GM04503 (cell line): ENCODE results near the gene MX2.
"Not testable (repeated sequence)": the region's sequence is repeated elsewhere in the genome, so short reads cannot be mapped to it uniquely, and the experiment has no call there.

Experiments used
- DNase-seq: peaks from one replicate; pipeline ENCODE4 v3.0.0-alpha.2; 2012; ENCODE audit warnings: low read depth

The MX2 gene, protein sequence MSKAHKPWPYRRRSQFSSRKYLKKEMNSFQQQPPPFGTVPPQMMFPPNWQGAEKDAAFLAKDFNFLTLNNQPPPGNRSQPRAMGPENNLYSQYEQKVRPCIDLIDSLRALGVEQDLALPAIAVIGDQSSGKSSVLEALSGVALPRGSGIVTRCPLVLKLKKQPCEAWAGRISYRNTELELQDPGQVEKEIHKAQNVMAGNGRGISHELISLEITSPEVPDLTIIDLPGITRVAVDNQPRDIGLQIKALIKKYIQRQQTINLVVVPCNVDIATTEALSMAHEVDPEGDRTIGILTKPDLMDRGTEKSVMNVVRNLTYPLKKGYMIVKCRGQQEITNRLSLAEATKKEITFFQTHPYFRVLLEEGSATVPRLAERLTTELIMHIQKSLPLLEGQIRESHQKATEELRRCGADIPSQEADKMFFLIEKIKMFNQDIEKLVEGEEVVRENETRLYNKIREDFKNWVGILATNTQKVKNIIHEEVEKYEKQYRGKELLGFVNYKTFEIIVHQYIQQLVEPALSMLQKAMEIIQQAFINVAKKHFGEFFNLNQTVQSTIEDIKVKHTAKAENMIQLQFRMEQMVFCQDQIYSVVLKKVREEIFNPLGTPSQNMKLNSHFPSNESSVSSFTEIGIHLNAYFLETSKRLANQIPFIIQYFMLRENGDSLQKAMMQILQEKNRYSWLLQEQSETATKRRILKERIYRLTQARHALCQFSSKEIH

DNA sequence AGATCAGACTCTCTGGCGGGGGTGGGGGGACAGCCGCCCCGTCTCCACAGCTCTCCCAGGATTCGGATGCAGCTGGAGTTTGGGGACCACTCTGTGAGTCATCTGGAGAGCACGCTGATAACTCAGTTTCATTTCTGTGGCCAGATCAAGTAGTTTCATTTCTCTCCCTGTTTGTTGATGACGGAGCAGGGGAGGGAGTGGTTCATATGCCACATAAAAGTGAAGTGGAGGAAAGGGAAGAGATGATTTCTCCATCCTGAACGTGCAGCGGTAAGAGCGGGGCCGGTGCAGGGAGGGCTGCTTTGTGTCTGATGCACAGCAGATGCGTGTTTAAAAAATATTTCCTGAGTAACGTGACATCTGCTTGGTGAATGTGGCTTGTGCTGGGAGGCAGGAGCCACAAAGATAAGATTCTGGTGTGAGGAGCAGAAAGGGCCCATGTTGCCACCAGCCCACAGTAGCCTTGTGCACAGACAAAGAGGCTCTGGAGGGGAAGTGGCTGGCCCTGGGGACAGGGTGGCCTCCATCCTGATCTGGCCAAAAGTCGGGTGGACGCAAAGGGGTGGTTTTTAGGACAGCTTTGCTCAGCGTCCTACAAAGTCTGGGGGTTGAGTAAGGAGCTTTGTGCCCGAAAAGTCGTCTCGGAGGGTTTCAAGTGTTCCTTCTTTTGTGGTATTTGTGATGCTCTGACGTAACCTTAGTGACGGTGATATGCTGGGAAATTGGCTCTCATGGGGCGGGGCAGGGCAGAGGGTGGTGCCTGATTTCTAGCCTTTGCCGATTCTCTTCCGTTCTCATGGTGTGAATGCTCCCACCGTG lies at the start of gene MX2:
Gene MX2 (plus strand): TSS at position 242 of the 819 bp plus-strand sequence. CDS start 14,880 bp downstream, outside the sequence.
- DNase-seq: peak; percentile 71

DNA sequence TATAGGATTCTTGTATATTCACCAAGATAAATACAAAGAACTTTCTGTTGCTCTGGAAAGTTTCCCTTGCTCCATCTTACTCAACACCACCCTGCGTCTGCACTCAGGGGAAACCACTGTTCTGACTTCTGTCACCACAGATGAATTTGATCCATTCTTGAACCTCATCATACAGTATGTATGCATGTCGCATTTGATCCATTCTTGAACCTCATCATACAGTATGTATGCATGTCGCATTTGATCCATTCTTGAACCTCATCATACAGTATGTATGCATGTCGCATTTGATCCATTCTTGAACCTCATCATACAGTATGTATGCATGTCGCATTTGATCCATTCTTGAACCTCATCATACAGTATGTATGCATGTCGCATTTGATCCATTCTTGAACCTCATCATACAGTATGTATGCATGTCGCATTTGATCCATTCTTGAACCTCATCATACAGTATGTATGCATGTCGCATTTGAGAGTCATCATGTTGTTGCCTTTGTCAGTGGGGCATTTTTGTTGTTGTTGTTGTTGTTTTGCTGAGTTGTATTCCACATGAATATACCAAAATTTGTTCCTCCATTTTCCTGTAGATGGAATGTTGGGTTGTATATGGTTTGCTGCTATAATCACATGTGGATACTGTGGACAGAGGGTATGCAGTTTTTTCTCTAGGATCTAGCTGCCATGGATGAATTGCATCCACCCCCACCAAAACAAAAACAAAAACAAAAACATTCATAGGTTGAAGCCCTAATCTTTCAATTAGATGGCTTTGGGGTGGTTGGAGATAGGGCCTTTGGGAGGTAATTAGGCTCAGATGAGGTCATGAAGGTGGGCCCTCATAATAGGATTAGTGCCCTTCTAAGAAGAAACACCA lies 48.3 kb upstream of the MX2 start:
- DNase-seq: not testable (repeated sequence)

DNA sequence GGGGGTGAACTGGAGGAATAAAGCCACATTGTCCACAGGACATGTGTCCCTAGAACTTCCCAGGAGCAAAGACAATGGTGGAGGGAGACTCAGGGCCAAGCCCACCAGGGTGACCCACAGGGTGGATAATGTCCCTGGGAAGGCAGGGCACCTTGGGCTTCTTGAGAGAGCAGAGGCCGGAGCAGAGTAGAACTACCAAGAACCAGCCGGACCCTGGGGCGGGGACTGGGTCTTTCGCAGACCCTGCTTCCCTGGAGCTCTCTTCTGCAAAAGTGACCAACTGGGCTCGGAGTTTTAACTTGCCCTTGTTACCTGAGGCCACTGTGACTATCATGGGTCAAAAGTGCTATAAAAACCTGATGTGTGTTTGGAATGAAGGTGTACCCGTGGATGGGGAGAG lies 46.1 kb upstream of the MX2 start:
- no peak for DNase-seq

DNA sequence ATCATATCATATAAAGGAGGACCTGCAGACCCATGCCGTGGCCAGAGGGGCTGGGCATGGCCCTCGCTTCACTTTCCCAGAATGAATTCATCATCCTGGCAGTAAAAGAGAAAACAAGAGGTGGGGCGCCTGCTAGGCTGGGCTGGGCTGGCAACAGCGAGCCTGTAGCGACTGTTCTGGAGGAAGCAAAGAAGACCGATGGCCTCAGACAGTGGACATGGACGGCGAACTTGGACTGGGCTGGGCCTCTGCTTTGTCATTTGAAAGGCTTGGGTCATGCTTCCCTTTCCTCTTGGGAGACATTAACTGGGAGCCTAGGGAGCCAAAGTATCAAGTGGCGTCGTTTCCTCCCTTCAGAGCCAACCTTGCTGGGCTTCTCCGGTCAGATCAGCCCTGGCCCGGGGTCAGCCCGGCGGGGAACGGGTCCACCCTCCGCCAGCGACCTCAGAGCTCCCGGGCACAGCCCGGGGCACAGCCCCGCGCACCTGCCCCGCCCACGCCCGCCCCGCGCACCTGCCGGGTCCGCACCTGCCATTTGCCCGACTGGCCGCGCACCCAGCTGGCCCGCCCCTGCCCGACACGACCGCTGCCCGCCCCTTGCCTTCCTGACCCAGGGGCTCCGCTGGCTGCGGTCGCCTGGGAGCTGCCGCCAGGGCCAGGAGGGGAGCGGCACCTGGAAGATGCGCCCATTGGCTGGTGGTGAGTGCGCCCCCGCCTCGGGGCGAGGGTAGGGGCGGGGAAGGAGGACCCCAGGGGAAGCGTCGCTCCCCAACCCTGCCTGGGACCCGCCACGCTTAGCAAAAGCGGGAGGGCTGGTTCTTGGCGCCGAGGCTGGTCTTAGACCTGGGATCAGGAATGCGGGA lies 45.4 kb upstream of the MX2 start, which contains the start of gene FAM3B:
Gene FAM3B (plus strand): TSS at position 602 of the 863 bp plus-strand sequence. CDS start 79 bp downstream, at position 681.
- DNase-seq: no peak

DNA sequence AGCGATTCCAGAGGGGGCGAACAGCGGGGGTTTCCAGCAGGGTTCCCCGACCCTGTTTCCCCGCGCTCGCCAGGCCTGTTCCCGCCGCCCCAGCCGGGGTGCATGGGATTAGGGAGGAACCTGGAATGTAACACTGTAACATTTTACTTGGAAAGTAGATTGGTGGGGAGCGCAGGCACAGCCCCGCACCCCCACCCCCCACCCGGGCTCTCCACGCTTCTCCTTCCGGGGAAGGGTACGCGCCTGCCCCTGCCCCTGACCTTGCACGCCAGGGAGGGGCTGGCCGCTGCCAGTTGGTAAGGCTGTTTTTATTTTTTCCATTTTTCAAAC lies 44.8 kb upstream of the MX2 start:
- DNase-seq: no peak

DNA sequence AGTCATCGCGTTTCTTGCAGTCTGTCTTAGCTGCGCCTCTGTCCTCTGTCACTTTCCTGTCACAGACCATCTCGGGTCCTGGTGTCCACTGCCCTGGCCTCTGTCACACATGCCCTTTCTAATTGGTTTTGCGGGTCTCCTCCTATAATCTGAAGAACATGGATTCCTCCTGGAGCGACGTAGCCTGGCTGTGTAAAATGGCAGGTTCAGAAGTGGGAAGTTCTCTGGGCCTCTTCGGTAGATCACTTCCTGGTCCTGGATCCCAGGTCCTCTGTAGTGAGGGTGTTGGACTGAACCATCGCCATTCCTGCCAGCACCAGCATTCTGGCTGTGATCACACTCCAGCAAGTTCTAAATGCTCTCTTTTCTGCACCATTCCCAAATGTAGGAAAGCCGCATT lies 44.4 kb upstream of the MX2 start:
- DNase-seq: no peak

DNA sequence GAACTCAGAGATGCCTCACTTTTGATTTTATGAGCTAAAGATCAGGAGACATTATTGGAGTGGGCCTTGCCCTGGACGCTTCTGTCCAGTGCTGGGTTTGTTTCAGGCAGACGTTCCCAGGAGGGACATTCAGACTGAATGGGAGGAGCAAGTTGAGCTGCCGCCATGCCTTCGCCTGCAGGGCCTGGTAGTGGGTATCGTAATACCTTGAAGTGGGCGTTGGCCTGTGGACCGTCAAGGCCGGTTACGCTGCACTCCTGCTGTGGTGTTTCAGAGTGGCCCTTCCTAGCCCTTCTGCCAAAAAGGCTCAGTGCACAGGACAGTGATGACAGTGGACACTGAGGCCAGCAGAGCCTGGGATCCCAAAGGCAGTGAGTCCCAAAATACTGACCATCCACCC lies 43.6 kb upstream of the MX2 start:
- DNase-seq: no peak

DNA sequence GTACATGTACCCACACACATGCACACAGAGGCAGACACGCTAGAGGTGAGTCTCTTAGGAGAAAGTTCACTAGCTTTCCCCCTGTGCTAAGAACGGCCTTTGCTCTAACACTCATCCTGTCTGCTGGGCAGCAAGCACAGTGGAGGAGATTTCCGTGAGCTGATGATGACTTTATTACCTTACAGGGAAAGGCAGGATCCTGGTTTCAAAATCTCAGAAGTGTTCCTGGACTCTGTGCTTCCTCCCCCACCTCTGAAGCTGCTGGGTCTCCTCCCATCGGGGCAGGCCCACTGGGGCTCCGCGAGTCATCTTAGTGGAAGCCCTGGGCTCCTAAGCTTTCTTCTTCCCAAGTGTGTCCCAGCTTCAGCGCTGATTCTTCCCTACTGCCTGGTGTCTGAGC lies 42.6 kb upstream of the MX2 start:
- DNase-seq: no peak

DNA sequence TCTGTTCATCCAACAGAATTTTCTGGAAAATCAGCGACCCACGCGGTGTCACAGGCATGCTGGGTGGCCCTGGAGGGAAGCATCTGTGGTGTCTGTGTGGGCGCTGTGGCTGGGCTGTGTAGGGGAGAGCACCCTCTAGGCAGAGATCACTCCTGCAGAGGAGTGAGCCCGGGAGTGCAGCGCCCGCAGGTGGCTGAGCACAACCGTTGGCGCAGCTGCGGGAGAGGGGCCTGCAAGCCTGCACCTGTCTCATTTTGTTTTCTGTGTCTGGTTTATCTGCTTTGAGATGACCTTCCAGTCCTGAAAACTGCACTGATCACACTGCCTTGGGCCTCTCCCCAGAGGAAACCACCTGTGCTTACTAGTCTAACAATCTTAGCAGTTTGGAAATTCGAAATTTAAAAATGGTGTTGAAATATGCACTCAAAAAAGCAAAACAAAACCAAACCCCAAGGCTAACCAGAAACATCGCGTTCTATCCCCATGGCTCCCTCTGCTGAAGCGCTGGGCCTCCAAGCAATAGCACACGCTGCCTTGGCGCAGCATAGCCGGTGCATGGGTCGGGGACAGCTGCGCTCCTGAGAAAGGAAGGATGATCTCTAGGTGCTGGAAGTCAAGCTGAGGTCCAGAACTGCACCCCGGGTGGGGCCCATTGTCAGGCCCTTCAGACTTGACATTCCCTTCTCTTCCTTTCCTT lies 40.5 kb upstream of the MX2 start:
- DNase-seq: no peak

DNA sequence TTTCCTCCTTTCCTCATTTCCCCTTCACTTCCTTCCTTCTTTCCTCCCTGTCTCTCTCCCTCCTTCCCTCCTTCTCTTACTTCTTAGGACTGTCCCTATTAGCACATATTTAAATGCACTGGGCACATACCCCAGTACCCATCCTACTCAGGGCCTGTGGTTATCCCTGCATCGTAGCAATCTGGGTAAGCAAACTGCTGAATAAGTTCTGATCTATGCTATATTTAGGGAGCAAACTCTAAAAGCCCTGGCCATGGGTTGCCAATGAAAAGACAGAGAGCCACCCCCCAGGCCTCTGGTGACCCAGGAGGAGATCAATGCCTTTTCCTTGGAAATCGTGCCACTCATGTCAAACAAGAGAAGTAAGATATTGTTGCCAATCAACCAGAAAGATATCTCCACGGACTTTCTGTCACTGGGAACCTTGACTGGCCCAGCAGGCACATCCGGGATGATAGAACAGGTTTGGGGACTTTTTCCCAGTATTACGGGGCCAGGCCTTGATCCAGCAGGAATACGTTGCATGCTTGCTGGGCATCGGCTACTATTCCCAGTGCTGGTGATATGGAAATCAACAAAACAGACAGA lies 39.8 kb upstream of the MX2 start:
- DNase-seq: no peak

DNA sequence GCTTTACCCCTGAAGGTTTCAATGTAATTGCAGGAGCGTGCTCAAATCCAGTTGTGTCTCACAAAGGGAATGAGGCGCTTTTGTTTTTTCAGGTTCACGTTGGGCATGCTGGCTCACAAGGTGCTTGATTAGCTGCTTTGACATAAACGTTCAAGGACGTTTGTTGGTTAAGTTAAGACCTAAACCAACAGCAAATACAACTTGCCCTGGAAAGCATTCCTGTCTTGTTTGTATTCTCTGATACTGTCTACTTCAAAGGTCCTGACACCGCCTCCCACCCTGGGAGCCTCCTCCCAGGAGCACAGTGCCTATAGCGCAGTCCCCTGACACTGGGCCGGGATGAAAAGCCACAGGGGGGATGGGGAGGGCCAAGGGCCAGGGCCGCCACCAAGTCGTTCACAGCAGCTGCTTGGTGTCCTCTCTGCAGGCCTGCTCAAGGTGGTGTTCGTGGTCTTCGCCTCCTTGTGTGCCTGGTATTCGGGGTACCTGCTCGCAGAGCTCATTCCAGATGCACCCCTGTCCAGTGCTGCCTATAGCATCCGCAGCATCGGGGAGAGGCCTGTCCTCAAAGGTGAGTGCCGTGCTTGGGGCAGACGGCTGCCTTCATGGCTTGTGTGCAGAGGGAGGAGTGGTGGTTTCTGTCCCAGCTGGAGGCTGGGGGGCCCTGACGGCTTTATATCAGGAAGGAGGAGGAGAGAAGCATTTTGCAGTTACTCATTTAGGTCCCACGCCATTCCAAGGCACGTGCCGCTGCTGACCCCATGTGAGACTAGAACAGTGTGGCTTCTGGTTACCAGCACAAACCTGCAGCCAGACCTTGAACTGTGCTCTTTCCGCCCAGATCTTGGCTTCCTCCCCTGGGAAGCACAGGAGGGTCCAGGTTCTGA lies 39.1 kb upstream of the MX2 start:
- DNase-seq: no peak

DNA sequence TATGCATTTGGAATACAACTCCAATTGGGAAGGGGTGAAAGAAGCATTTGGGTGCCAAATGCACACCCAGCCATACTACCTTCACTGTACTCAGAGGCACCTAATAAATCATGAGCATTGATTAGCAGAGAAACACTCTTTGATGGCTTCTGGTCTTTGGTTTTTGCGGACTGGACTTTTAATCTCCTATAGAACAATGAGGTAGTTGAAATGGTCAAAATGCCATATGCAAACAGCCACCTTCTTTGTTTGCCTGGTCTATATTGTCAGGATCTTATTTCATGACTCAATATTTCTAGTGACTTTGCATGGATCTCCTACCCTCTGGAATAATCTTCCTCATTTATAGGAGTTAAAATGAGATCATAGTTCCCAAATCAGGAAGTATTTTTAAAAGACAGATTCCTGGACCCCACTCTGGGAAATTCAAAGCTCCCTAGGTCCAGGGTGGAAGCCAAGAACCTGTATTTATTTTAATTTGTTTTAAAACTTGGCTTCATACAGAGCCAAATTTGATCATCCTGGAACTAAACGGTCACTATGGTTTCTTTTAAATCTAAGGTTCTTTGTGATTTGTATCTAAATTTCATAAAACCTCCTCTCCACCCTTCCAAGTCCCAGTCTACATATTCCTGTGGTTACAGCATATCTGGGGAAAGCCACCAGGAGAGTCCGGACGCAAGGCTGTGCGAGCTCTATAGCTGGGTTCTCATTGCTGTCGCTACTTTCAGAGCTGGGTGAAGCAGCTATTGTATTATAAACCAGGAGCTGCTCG lies 36.5 kb upstream of the MX2 start:
- DNase-seq: no peak

DNA sequence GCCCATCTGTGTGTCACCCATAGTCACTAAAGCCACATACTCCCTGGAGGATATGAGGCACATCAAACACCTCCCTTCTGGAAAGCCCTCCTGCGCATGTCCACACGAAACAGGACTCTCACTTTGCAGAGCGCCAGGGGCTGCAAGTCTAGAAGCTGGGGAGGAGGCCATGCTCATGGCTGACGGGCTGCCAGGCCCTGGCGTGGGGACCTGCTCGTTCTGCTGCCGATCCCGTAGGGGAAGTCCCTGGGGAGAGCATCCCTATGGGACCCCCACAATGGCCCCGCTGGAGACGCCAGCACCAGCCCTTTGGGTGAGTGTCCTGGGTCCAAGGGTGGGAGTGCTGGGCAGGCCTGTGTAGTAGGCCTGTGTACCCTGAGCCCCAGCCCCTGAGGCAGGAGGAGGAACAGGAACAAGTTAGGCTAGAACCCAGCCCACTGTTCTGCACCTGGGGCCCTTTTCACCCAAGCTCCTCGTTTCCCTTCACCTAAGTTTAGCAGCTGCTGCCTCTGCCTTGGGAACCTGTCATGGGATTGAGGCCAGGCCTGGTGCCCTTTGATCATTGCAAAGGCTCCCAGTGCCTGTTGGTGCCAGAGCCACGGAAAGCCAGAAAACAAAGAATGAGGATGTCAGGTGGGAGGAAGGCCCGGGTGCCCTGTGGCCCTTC lies 35.3 kb upstream of the MX2 start:
- DNase-seq: no peak

DNA sequence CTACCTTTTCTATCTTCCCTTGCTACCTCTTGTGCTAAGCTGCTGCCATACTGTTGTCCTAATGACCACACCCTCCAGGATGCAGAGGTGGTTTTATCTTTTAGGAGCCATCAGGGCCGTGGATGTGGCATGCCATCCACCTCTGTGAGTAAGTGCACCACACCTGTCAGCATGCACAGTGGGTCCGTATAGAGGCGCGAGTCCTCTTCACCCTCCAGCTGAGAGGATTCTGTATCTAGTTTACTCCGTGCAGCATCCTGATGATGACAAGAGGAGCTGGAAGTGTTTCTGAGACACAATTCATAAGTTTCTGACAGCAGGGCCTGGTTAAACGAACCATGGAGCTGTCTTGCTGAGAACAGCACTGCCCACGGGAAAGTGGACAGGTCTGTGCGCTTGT lies 34.1 kb upstream of the MX2 start:
- no peak for DNase-seq

DNA sequence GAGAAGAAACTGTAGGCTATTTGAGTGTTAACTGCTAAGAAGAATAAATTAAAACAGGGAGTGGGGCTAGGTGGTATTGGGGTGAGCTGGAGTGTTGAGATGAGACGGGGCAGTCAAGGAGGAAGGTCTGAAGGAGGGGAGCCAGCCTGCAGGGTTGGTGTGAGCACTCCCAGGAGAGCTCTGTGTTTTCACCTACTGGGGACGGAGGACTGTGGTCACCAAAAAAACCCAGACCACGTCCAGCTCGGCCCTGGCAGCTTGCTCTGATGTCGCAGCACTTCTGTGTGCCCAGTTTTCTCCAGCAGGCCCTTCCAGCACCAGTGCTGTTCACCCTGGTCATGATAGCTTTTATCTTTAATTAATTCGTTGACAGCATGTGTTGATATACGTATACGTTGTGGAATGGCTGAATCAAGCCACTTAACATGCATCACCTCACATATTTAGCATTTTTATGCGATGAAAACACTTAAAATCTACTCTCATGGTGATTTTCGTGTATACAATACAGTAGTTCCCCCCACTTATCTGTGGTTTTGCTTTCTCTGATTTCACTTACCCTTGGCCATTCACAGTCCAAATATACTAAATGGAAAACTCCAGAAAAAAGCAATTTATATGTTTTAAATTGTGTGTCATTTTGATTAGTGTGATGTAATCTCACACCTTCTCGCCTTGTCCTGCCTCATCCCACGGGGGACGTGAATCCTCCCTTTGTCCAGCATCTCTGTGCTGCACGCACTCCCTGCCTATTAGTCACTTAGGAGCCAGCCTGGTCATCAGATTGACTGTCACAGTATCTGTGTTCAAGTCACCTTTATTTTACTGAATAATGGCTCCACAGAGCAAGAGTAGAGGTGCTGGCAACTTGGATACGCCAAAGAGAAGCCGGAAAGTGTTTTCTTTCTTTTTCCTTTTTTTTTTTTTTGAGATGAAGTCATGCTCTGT lies 32.9 kb upstream of the MX2 start:
- no peak for DNase-seq

DNA sequence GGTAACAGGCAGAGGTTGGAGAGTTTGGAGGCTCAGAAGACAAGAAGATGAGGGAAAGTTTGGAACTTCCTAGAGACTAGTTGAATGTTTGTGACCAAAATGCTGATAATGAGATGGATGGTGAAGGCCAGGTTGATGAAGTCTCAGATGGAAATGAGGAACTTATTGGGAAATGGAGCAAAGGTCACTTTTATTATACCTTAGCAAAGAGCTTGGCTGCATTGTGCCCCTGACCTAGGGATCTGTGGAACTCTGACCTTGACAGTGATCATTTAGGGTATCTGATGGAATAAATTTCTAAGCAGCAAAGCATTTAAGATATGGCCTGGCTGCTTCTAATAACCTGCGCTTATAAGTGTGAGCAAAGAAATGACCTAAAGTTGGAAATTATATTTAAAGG lies 28.1 kb upstream of the MX2 start:
- no peak for DNase-seq
